HEK293 (cell line): ENCODE measurements around the gene ABHD15.

Source experiments
- BCL6B ChIP-seq: fragments of 450-650 bp; formaldehyde crosslinking; IDR thresholded peaks from 2 replicates; pipeline ENCODE4 v1.5.1; 2017; ENCODE audit warnings: missing biosample characterization, missing genetic modification characterization
- GLIS1 ChIP-seq: fragments of 450-650 bp; formaldehyde crosslinking; IDR thresholded peaks from 2 replicates; pipeline ENCODE4 v1.5.1; 2016; ENCODE audit warnings: missing biosample characterization, missing genetic modification characterization
- KLF8 ChIP-seq: fragments of 450-650 bp; formaldehyde crosslinking; IDR thresholded peaks from 2 replicates; pipeline ENCODE4 v1.5.1; 2016; ENCODE audit warnings: missing biosample characterization, missing genetic modification characterization
- PRDM2 ChIP-seq: fragments of 450-650 bp; formaldehyde crosslinking; IDR thresholded peaks from 2 replicates; pipeline ENCODE4 v1.5.1; 2016; ENCODE audit warnings: missing biosample characterization, missing genetic modification characterization, borderline replicate concordance
- SCRT1 ChIP-seq: fragments of 450-650 bp; formaldehyde crosslinking; IDR thresholded peaks from 2 replicates; pipeline ENCODE4 v1.5.1; 2016; ENCODE audit warnings: missing biosample characterization, missing genetic modification characterization, borderline replicate concordance
- TSHZ1 ChIP-seq: fragments of 450-650 bp; formaldehyde crosslinking; IDR thresholded peaks from 2 replicates; pipeline ENCODE4 v1.5.1; 2016; ENCODE audit warnings: missing biosample characterization, missing genetic modification characterization, borderline replicate concordance
- ZBTB10 ChIP-seq: fragments of 450-650 bp; formaldehyde crosslinking; IDR thresholded peaks from 2 replicates; pipeline ENCODE4 v1.5.1; 2016; ENCODE audit warnings: missing biosample characterization, missing genetic modification characterization
- ZBTB48 ChIP-seq: fragments of 450-650 bp; formaldehyde crosslinking; IDR thresholded peaks from 2 replicates; pipeline ENCODE4 v1.5.1; 2016; ENCODE audit warnings: missing biosample characterization, missing genetic modification characterization
- ZFHX2 ChIP-seq: fragments of 450-650 bp; formaldehyde crosslinking; conservative IDR thresholded peaks from 2 replicates; pipeline ENCODE4 v1.5.1; 2016; ENCODE audit warnings: missing biosample characterization, missing genetic modification characterization
- ZNF140 ChIP-seq: fragments of 450-650 bp; formaldehyde crosslinking; IDR thresholded peaks from 2 replicates; pipeline ENCODE4 v1.5.1; 2016; ENCODE audit warnings: missing biosample characterization, missing genetic modification characterization
- ZNF148 ChIP-seq: fragments of 450-650 bp; formaldehyde crosslinking; IDR thresholded peaks from 2 replicates; pipeline ENCODE4 v1.5.0; 2017; ENCODE audit warnings: missing biosample characterization, missing genetic modification characterization, borderline replicate concordance
- ZNF391 ChIP-seq: fragments of 450-650 bp; formaldehyde crosslinking; IDR thresholded peaks from 2 replicates; pipeline ENCODE4 v1.5.1; 2016; ENCODE audit warnings: low read depth, missing biosample characterization, missing genetic modification characterization, borderline replicate concordance
- ZNF404 ChIP-seq: fragments of 450-650 bp; formaldehyde crosslinking; IDR thresholded peaks from 2 replicates; pipeline ENCODE4 v1.5.1; 2017; ENCODE audit warnings: missing biosample characterization, missing genetic modification characterization
- ZNF560 ChIP-seq: fragments of 450-650 bp; formaldehyde crosslinking; IDR thresholded peaks from 2 replicates; pipeline ENCODE4 v1.5.1; 2017; ENCODE audit warnings: missing biosample characterization, missing genetic modification characterization, borderline replicate concordance
- ZNF571 ChIP-seq: fragments of 450-650 bp; formaldehyde crosslinking; IDR thresholded peaks from 2 replicates; pipeline ENCODE4 v1.5.0; 2017; ENCODE audit warnings: missing biosample characterization, missing genetic modification characterization
- ZNF701 ChIP-seq: fragments of 450-650 bp; formaldehyde crosslinking; IDR thresholded peaks from 2 replicates; pipeline ENCODE4 v1.5.1; 2016; ENCODE audit warnings: missing biosample characterization, missing genetic modification characterization
- ZNF704 ChIP-seq: fragments of 450-650 bp; formaldehyde crosslinking; IDR thresholded peaks from 2 replicates; pipeline ENCODE4 v1.5.1; 2016; ENCODE audit warnings: missing biosample characterization, missing genetic modification characterization
- ZNF791 ChIP-seq: fragments of 450-650 bp; formaldehyde crosslinking; IDR thresholded peaks from 2 replicates; pipeline ENCODE4 v1.5.1; 2016; ENCODE audit warnings: missing biosample characterization, missing genetic modification characterization
- ZNF830 ChIP-seq: fragments of 450-650 bp; IDR thresholded peaks from 2 replicates; pipeline ENCODE4 v1.5.0; 2018; ENCODE audit warnings: missing biosample characterization, missing genetic modification characterization, low read depth, mild to moderate bottlenecking, moderate library complexity
- ZSCAN30 ChIP-seq: fragments of 450-650 bp; IDR thresholded peaks from 2 replicates; pipeline ENCODE4 v1.5.1; 2018; ENCODE audit warnings: missing biosample characterization, mild to moderate bottlenecking, missing genetic modification characterization, moderate library complexity

Gene ABHD15

GRCh38 chr17:29568331-29569244, 1.8 kb upstream of the ABHD15 start, which contains the start of gene TP53I13 (continued):
- no peak for TF ChIP-seq ZNF148
- no peak for TF ChIP-seq GLIS1
- TF ChIP-seq ZNF571 (tag by site-specific recombination) = no peak
- TF ChIP-seq ZNF791 = no peak
- TF ChIP-seq ZNF140 (tag by site-specific recombination) = no peak
- TF ChIP-seq ZSCAN30 = 0 out of 2 replicates have a peak, but pooled peaks have one; percentile 23
- peak; percentile 54 for TF ChIP-seq KLF8 (tag by site-specific recombination)
- 0 out of 2 replicates have a peak, but pooled peaks have one; percentile 54 for TF ChIP-seq SCRT1
- TF ChIP-seq ZNF404 (tag by site-specific recombination) = no peak
- TF ChIP-seq BCL6B (tag by site-specific recombination) = no peak
- TF ChIP-seq TSHZ1 = no peak
- TF ChIP-seq ZBTB10 (tag by site-specific recombination) = peak; percentile 28; the same call in 1 of the 2 replicates
- TF ChIP-seq PRDM2 (tag by site-specific recombination) = no peak
- 0 out of 2 replicates have a peak, but pooled peaks have one; percentile 46 for TF ChIP-seq ZNF391 (tag by site-specific recombination)
- TF ChIP-seq ZBTB48 (tag by site-specific recombination) = peak; percentile 58
- TF ChIP-seq ZFHX2 (tag by site-specific recombination) = peak; percentile 42
- TF ChIP-seq ZNF701 (tag by site-specific recombination) = no peak
- TF ChIP-seq ZNF560 (tag by site-specific recombination) = no peak
- TF ChIP-seq ZNF830 (tag by site-specific recombination) = no peak
- TF ChIP-seq ZNF704 (tag by site-specific recombination) = no peak
